Endothelial cell of umbilical vein (primary cell): ENCODE data around the gene OR2B2. TPM values are rescaled to one million over a fixed set of nuclear protein-coding genes. Genes with fewer than 3 reads are reported as not detected.

Experiments
- BruUV-seq: library from RNA; stranded (reverse); fragments of 400-500 nt; replicated peaks from 2 replicates; lab custom pipeline; 2021; lab: Mats Ljungman, UMichigan
- CTCF ChIA-PET: fragments of 300-600, 350-600 bp; sonication (Branson Sonifier 250); formaldehyde crosslinking; loops from one replicate; lab custom pipeline; 2021; ENCODE audit warnings: antibody characterized with exemption, inconsistent platforms; lab: Charles Lee
- POLR2A ChIA-PET: fragments of 300-600, 350-600 bp; sonication (Branson Sonifier 250); formaldehyde crosslinking; loops from one replicate; lab custom pipeline; 2021; ENCODE audit warnings: antibody characterized with exemption, inconsistent platforms; lab: Charles Lee
- DNase-seq: peaks from one replicate; pipeline ENCODE4 v3.0.0-alpha.2; 2011; ENCODE audit warnings: low read depth, low spot score
- FAIRE-seq: peaks from 2 replicates; lab custom pipeline; 2011; peaks lifted over from hg19 to GRCh38; lab: Jason Lieb, UNC
- H2AFZ ChIP-seq: 2 replicates; pipeline ENCODE4 v1.6.0; 2012; ENCODE audit warnings: low read depth, low read length, control low read depth, inconsistent platforms
- H3K27ac ChIP-seq: 2 replicates; pipeline ENCODE4 v1.5.1; 2011; ENCODE audit warnings: low read depth, mild to moderate bottlenecking, control low read depth, low read length, moderate library complexity; ENCODE audit not compliant: insufficient read depth
- H3K27me3 ChIP-seq, 2 experiments: 2 replicates each; pipeline versions ENCODE4 v1.6.0 to v1.6.1; 2011; ENCODE audit warnings: low read length in 2 of 2, mixed read lengths in 1 of 2; ENCODE audit not compliant: control insufficient read depth in 2 of 2, insufficient read depth in 2 of 2
- H3K36me3 ChIP-seq, 2 experiments: 2 replicates in 1 of 2; 3 replicates in 1 of 2; pipeline ENCODE4 v1.5.1; 2011; ENCODE audit warnings: low read length in 2 of 2, mild to moderate bottlenecking in 1 of 2, moderate library complexity in 1 of 2; ENCODE audit not compliant: control insufficient read depth in 2 of 2, insufficient read depth in 2 of 2; ENCODE audit errors: extremely low read depth in 1 of 2
- H3K4me1 ChIP-seq: 3 replicates; pipeline ENCODE4 v1.5.1; 2011; ENCODE audit warnings: mild to moderate bottlenecking, low read length; ENCODE audit not compliant: control insufficient read depth, insufficient read depth; ENCODE audit errors: extremely low read depth
- H3K4me2 ChIP-seq: 2 replicates; pipeline ENCODE4 v1.6.1; 2011; ENCODE audit warnings: low read length, control low read depth, mixed read lengths; ENCODE audit not compliant: insufficient read depth
- H3K4me3 ChIP-seq, 3 experiments: fragments of 200-600 bp in 1 of 3; sonication (generic), shearing (Covaris generic) in 1 of 3; replicated peaks in 1 of 3; 2 replicates each; pipeline ENCODE4 v1.5.1; 2011 to 2016; ENCODE audit warnings: control low read depth in 3 of 3, low read length in 3 of 3, mild to moderate bottlenecking in 2 of 3, inconsistent platforms in 1 of 3, low read depth in 1 of 3, moderate library complexity in 1 of 3; ENCODE audit not compliant: insufficient read depth in 1 of 3
- H3K79me2 ChIP-seq: 2 replicates; pipeline ENCODE4 v1.6.0; 2012; ENCODE audit warnings: low read length, inconsistent platforms; ENCODE audit not compliant: control insufficient read depth, insufficient read depth
- H3K9ac ChIP-seq: replicated peaks from 2 replicates; pipeline ENCODE3; 2011; ENCODE audit warnings: low read length, control low read depth; ENCODE audit not compliant: insufficient read depth; ENCODE audit errors: extremely low read depth
- H3K9me1 ChIP-seq: replicated peaks from 3 replicates; pipeline ENCODE4 v1.6.0; 2011; ENCODE audit warnings: mild to moderate bottlenecking, low read length; ENCODE audit not compliant: control insufficient read depth, insufficient read depth; ENCODE audit errors: extremely low read depth
- H3K9me3 ChIP-seq: replicated peaks from 2 replicates; pipeline ENCODE4 v1.5.1; 2012; ENCODE audit warnings: low read length, inconsistent platforms; ENCODE audit not compliant: control insufficient read depth, insufficient read depth
- H4K20me1 ChIP-seq: replicated peaks from 2 replicates; pipeline ENCODE3; 2011; ENCODE audit warnings: mild to moderate bottlenecking, low read length; ENCODE audit not compliant: control insufficient read depth, insufficient read depth; ENCODE audit errors: extremely low read depth
- EZH2 ChIP-seq: IDR thresholded peaks from 2 replicates; pipeline ENCODE4 v1.6.1; 2012; ENCODE audit warnings: borderline replicate concordance, low read depth, mild to moderate bottlenecking, moderate library complexity, low read length, inconsistent platforms; ENCODE audit not compliant: severe bottlenecking
- FOS ChIP-seq: IDR thresholded peaks from 2 replicates; pipeline ENCODE4 v1.6.1; 2011; ENCODE audit warnings: mild to moderate bottlenecking, low read length, moderate library complexity, borderline replicate concordance; ENCODE audit not compliant: insufficient read depth
- GATA2 ChIP-seq: IDR thresholded peaks from 2 replicates; pipeline ENCODE4 v1.7.0; 2011; ENCODE audit warnings: low read depth, mild to moderate bottlenecking, moderate library complexity, mixed read lengths, low read length; ENCODE audit not compliant: insufficient read length, insufficient read depth
- JUN ChIP-seq: IDR thresholded peaks from 2 replicates; pipeline ENCODE4 v1.6.1; 2011; ENCODE audit warnings: borderline replicate concordance, low read depth; ENCODE audit not compliant: insufficient read length, insufficient read depth
- MYC ChIP-seq: IDR thresholded peaks from one replicate; pipeline ENCODE4 v1.6.1; 2011; ENCODE audit warnings: mild to moderate bottlenecking, low read depth, low read length
- POLR2A ChIP-seq: IDR thresholded peaks from 2 replicates; pipeline ENCODE4 v1.6.1; 2012; ENCODE audit warnings: low read depth, mild to moderate bottlenecking, control low read depth, low read length
- POLR2AphosphoS5 ChIP-seq: IDR thresholded peaks from 2 replicates; pipeline ENCODE4 v1.6.1; 2012; ENCODE audit warnings: low read depth, mild to moderate bottlenecking, control low read depth, low read length, moderate library complexity; ENCODE audit not compliant: insufficient read depth
- dilution Hi-C: fragments of 300-500 bp; cut with MboI; formaldehyde crosslinking; loops from one replicate; pipeline ENCODE4 v1.15.0; 2019; ENCODE audit warnings: low sequenced_read_pairs; ENCODE audit not compliant: extremely low pct_ligation_motif_present
- intact Hi-C: fragments of 100-400 bp; cut with micrococcal nuclease; formaldehyde crosslinking; loops from one replicate; pipeline ENCODE4 v1.10.0; 2022
- polyA plus RNA-seq, 4 experiments: library from polyadenylated mRNA; depleted of rRNA in 3 of 4; stranded (reverse) in 3 of 4; unstranded in 1 of 4; fragments of >200 nt; gene quantifications; 2 replicates each; pipeline versions ENCODE4 v1.2.1 to v1.2.3, GENCODE V29; 2011 to 2012; ENCODE audit warnings: missing spikeins in 1 of 4
- total RNA-seq: library from RNA; stranded (reverse); gene quantifications from 2 replicates; pipeline ENCODE4 v1.2.3, GENCODE V29; 2021
- TF ChIP-seq, protein P1 (sequence below): IDR thresholded peaks from 2 replicates; pipeline ENCODE4 v1.6.1; 2011; ENCODE audit not compliant: insufficient read depth, insufficient read length
- TF ChIP-seq, protein P2 (sequence below), 2 donors: IDR thresholded peaks; 1 replicate in 1 of 2; 2 replicates in 1 of 2; pipeline ENCODE4 v1.5.1; 2011; ENCODE audit warnings: low read length in 2 of 2, mild to moderate bottlenecking in 2 of 2, moderate library complexity in 2 of 2, control low read depth in 1 of 2, inconsistent platforms in 1 of 2, low read depth in 1 of 2; ENCODE audit not compliant: insufficient read depth in 1 of 2; ENCODE audit errors: extremely low read depth in 1 of 2

The OR2B2 gene
- total and polyA plus RNA-seq, 2 donors (not counting 3 experiments of a cell fraction or from before 2014, with no cell fraction given), result not detected

DNA sequence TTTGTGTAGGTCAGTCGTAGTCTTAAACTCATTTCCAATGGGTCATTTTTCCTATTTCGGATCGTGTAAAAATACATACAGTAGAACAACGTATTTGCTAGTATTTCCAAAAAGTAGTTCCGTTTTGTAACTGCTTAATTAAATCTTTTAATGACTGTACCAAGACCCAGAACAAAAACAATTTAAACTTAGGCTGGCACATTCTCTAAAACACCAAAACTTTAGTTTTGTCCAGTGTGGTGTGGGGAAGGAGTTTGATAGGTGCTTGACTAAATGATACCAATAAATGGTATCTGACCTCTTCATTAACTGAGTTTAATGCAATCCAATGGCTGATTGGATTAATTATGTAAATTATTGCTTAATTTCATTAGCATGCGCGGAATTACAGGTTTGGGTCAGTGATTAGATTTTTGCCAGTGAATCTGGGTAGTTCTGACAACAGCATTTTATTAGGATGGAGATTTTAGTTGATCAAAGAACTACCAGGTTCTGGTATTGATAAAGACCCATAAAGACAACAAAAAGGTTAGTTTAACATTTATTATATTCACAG lies 20.8 kb downstream of the OR2B2 start:
- FAIRE-seq (peak; percentile 33), DNase-seq (no peak)
- dilution Hi-C loops, result loop anchor here (5.0 kb wide), 1 partner anchor 69 kb away; a partner anchor contains a TSS
- Histone ChIP-seq H3K9ac (peak overlapping the region; percentile 8), H3K36me3 (no peaks in the 10 kb centered on the region), H3K9me3 (no peaks in the 10 kb centered on the region), H3K27ac (peak overlapping the region; percentile 30), H2AFZ (peak overlapping the region; percentile 39), H3K4me2 (peak overlapping the region; percentile 79), H3K4me1 (peaks cover 22% of the 10 kb centered on the region), H3K9me1 (no peaks in the 10 kb centered on the region), H3K27me3 (no peaks in the 10 kb centered on the region), H3K79me2 (no peaks in the 10 kb centered on the region), H3K4me3 (peak overlapping the region in 1 of 3 experiments; percentile 48), H4K20me1 (no peaks in the 10 kb centered on the region)
- TF ChIP-seq JUN (no peak), POLR2AphosphoS5 (no peak), FOS (no peak), POLR2A (no peak), GATA2 (no peak), EZH2 (no peak), MYC (no peak)
- TF ChIP-seq, protein P1, sequence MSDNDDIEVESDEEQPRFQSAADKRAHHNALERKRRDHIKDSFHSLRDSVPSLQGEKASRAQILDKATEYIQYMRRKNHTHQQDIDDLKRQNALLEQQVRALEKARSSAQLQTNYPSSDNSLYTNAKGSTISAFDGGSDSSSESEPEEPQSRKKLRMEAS, result no peak
- TF ChIP-seq, protein P2, sequence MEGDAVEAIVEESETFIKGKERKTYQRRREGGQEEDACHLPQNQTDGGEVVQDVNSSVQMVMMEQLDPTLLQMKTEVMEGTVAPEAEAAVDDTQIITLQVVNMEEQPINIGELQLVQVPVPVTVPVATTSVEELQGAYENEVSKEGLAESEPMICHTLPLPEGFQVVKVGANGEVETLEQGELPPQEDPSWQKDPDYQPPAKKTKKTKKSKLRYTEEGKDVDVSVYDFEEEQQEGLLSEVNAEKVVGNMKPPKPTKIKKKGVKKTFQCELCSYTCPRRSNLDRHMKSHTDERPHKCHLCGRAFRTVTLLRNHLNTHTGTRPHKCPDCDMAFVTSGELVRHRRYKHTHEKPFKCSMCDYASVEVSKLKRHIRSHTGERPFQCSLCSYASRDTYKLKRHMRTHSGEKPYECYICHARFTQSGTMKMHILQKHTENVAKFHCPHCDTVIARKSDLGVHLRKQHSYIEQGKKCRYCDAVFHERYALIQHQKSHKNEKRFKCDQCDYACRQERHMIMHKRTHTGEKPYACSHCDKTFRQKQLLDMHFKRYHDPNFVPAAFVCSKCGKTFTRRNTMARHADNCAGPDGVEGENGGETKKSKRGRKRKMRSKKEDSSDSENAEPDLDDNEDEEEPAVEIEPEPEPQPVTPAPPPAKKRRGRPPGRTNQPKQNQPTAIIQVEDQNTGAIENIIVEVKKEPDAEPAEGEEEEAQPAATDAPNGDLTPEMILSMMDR (IDR thresholded peaks at IDR 0.05; ENCODE audit: extremely low read depth in 1 of 2, insufficient read depth in 1 of 2, low read depth in 1 of 2, low read length in 2 of 2), result no peak
- BruUV-seq, result no TSS peak
- CTCF ChIA-PET, result interaction anchor here (0.7 kb wide), 1 partner anchor 9 kb away, joined by 4 read pairs; no protein-coding TSS in a partner anchor
- intact Hi-C loops, result loop anchor here (5.0 to 10.0 kb wide), 3 partner anchors 277 to 1859 kb away; partner anchors contain the start of gene ABT1
- POLR2A ChIA-PET, result interaction anchor here (1.0 to 3.5 kb wide), 5 partner anchors 18 to 81 kb away, joined by 3 to 77 read pairs (median 13); a partner anchor contains a TSS
